Tibial nerve (tissue), 4 donors: ENCODE measurements around the gene ADAM30.

Source experiments
- CTCF ChIP-seq, 5 experiments: fragments of 200-600 bp in 3 of 5; fragments of 450-650 bp in 2 of 5; sonication (generic) in 3 of 5; IDR thresholded peaks; one replicate each; pipeline ENCODE4 v1.5.1; 2016 to 2019; ENCODE audit warnings: antibody characterized with exemption in 5 of 5, mild to moderate bottlenecking in 3 of 5, moderate library complexity in 2 of 5
- EP300 ChIP-seq, 2 donors: sonication (generic); formaldehyde crosslinking; IDR thresholded peaks; one replicate each; pipeline ENCODE4 v1.6.1; 2017; ENCODE audit warnings: antibody characterized with exemption in 2 of 2, mild to moderate bottlenecking in 1 of 2

- no peak for TF ChIP-seq CTCF (IDR thresholded peaks at IDR 0.05)
- no peak for TF ChIP-seq EP300 (IDR thresholded peaks at IDR 0.05)
Observed at GRCh38 chr1:119926553-119926952, 30.2 kb upstream of the ADAM30 start.
